Right cardiac atrium (tissue), 5 donors: Measurements from ENCODE around the gene RGS17. TPM values are rescaled to one million over a fixed set of nuclear protein-coding genes. Genes with fewer than 3 reads are reported as not detected.

ENCODE experiments used
- ATAC-seq, 2 donors: fragments of 200-7000 bp; cut with Tn5 transposase; one replicate each; pipeline versions ENCODE4 v1.8.0 to v1.9.1; 2020; ENCODE audit warnings: moderate library complexity in 2 of 2, mild to moderate bottlenecking in 1 of 2
- DNase-seq, 3 donors: peaks; one replicate each; pipeline ENCODE4 v3.0.0-alpha.2; 2020
- H3K27ac ChIP-seq: one replicate; pipeline ENCODE4 v1.5.1; 2013; ENCODE audit warnings: mild to moderate bottlenecking, low read length, control low read depth, moderate library complexity
- H3K27me3 ChIP-seq: one replicate; pipeline ENCODE4 v1.6.1; 2013; ENCODE audit not compliant: control insufficient read depth, insufficient read depth
- H3K4me1 ChIP-seq: one replicate; pipeline ENCODE4 v1.6.1; 2013; ENCODE audit warnings: low read length; ENCODE audit not compliant: control insufficient read depth, insufficient read depth
- H3K4me3 ChIP-seq: one replicate; pipeline ENCODE4 v1.5.1; 2013; ENCODE audit warnings: low read length, control low read depth
- H3K9me3 ChIP-seq: one replicate; pipeline ENCODE4 v1.6.1; 2013; ENCODE audit warnings: low read length; ENCODE audit not compliant: control insufficient read depth
- WGBS: extraction: QIAGEN DNeasy Blood & Tissue Kit; methylation state at CpG from one replicate; pipeline ENCODE4 v1.1.7; 2013; 5-methylcytosine and 5-hydroxymethylcytosine counted together
- intact Hi-C, 4 donors: fragments of 100-400 bp; cut with DNase I; formaldehyde crosslinking; loops; one replicate each; pipeline versions ENCODE4 v1.11.0 to v1.14.0; 2022 to 2023
- polyA plus RNA-seq: library from polyadenylated mRNA; stranded (reverse); fragments of 200-250 nt; gene quantifications from one replicate; pipeline ENCODE4 v1.2.3, GENCODE V29; 2013
- total RNA-seq, 4 donors: library from RNA; stranded (reverse); fragmentation: NEBNext Ultra II Directional; extraction: Animal tissue kit (Norgen Biotek cat#: 25700); gene quantifications; one replicate each; pipeline ENCODE4 v1.2.1, GENCODE V29; 2021
- donor health status: healthy with polysubstance abuse.
- donor health status: DM: no; HTN: yes; CAD: no.
- donor health status: DM: no; HTN: no; CAD: no.
- donor health status: DM: no; HTN: yes; CAD: no; lungs with severe emphysema.
- donor health status: DM: yes; HTN: yes; CAD: no.

The RGS17 gene
- total and polyA plus RNA-seq, 5 donors: 0.07 to 0.47 (median 0.25) TPM

GRCh38 chr6:153099636-153100035, 31.4 kb downstream of the RGS17 start:
- H3K9me3 ChIP-seq: no peaks in the 10 kb centered on the region
- no peak overlapping the region for H3K4me3 ChIP-seq
- no peaks in the 10 kb centered on the region for H3K27me3 ChIP-seq
- ATAC-seq (no peak), DNase-seq (no peak)
- H3K4me1 ChIP-seq: no peaks in the 10 kb centered on the region
- intact Hi-C loops: no loop called here
- no peak overlapping the region for H3K27ac ChIP-seq
- 51% methylated on average over 3 of the region's 3 CpGs for WGBS

GRCh38 chr6:153096792-153097191, 34.3 kb downstream of the RGS17 start:
- WGBS: 56% methylated on average over 1 of the region's 1 CpG
- Histone ChIP-seq H3K9me3 (no peaks in the 10 kb centered on the region), H3K4me3 (no peak overlapping the region), H3K27me3 (no peaks in the 10 kb centered on the region), H3K27ac (no peak overlapping the region), H3K4me1 (no peaks in the 10 kb centered on the region)
- intact Hi-C loops: no loop called here
- ATAC-seq: no peak
- no peak for DNase-seq

GRCh38 chr6:153096031-153096430, 35.1 kb downstream of the RGS17 start:
- 35% methylated on average over 4 of the region's 4 CpGs for WGBS
- DNase-seq (no peak), ATAC-seq (no peak)
- Histone ChIP-seq H3K4me1 (no peaks in the 10 kb centered on the region), H3K27ac (no peak overlapping the region), H3K27me3 (no peaks in the 10 kb centered on the region), H3K9me3 (no peaks in the 10 kb centered on the region), H3K4me3 (no peak overlapping the region)
- intact Hi-C loops: no loop called here

GRCh38 chr6:153092082-153093013, 38.7 kb downstream of the RGS17 start:
- Histone ChIP-seq H3K4me3 (no peak overlapping the region), H3K9me3 (no peaks in the 10 kb centered on the region), H3K27me3 (no peaks in the 10 kb centered on the region), H3K27ac (no peak overlapping the region), H3K4me1 (no peaks in the 10 kb centered on the region)
- 72% methylated on average over 9 of the region's 9 CpGs for whole genome bisulfite sequencing
- ATAC-seq (no peak), DNase-seq (no peak)
- intact Hi-C loops: no loop called here

- DNase-seq (no peak), ATAC-seq (no peak)
- Histone ChIP-seq H3K27me3 (no peaks in the 10 kb centered on the region), H3K4me3 (no peak overlapping the region), H3K27ac (no peak overlapping the region), H3K9me3 (no peaks in the 10 kb centered on the region), H3K4me1 (no peaks in the 10 kb centered on the region)
- WGBS: 60% methylated on average over 8 of the region's 8 CpGs
- intact Hi-C loops: no loop called here
These were observed 40.7 kb downstream of the RGS17 start for GRCh38 chr6:153090241-153090930.

GRCh38 chr6:153088796-153089195, 42.3 kb downstream of the RGS17 start:
- no peak overlapping the region for H3K27ac ChIP-seq
- DNase-seq (no peak), ATAC-seq (no peak)
- WGBS: 83% methylated on average over 3 of the region's 3 CpGs
- H3K27me3 ChIP-seq: no peaks in the 10 kb centered on the region
- no peak overlapping the region for H3K4me3 ChIP-seq
- H3K9me3 ChIP-seq: no peaks in the 10 kb centered on the region
- intact Hi-C loops: no loop called here
- no peaks in the 10 kb centered on the region for H3K4me1 ChIP-seq

GRCh38 chr6:153087436-153087835, 43.6 kb downstream of the RGS17 start:
- no peak overlapping the region for H3K4me3 ChIP-seq
- no peaks in the 10 kb centered on the region for H3K4me1 ChIP-seq
- intact Hi-C loops: no loop called here
- DNase-seq: no peak
- H3K9me3 ChIP-seq: no peaks in the 10 kb centered on the region
- H3K27me3 ChIP-seq: no peaks in the 10 kb centered on the region
- H3K27ac ChIP-seq: no peak overlapping the region
- ATAC-seq: no peak

GRCh38 chr6:153086225-153086990, 44.7 kb downstream of the RGS17 start:
- 87% methylated on average over 5 of the region's 5 CpGs for WGBS
- Histone ChIP-seq H3K4me3 (no peak overlapping the region), H3K27ac (no peak overlapping the region), H3K27me3 (no peaks in the 10 kb centered on the region), H3K4me1 (no peaks in the 10 kb centered on the region), H3K9me3 (no peaks in the 10 kb centered on the region)
- no peak for DNase-seq
- ATAC-seq: no peak
- intact Hi-C loops: no loop called here

GRCh38 chr6:153085239-153085638, 45.8 kb downstream of the RGS17 start:
- DNase-seq (no peak), ATAC-seq (no peak)
- Histone ChIP-seq H3K4me1 (no peaks in the 10 kb centered on the region), H3K27me3 (no peaks in the 10 kb centered on the region), H3K9me3 (no peaks in the 10 kb centered on the region), H3K4me3 (no peak overlapping the region), H3K27ac (no peak overlapping the region)
- intact Hi-C loops: no loop called here
- 47% methylated on average over 5 of the region's 5 CpGs for WGBS

GRCh38 chr6:153084393-153084792, 46.7 kb downstream of the RGS17 start:
- Histone ChIP-seq H3K27me3 (no peaks in the 10 kb centered on the region), H3K4me1 (no peaks in the 10 kb centered on the region), H3K9me3 (no peaks in the 10 kb centered on the region), H3K27ac (no peak overlapping the region), H3K4me3 (no peak overlapping the region)
- intact Hi-C loops: no loop called here
- ATAC-seq (no peak), DNase-seq (no peak)
- 66% methylated on average over 3 of the region's 3 CpGs for WGBS

- H3K27me3 ChIP-seq: no peaks in the 10 kb centered on the region
- DNase-seq (no peak), ATAC-seq (no peak)
- no peaks in the 10 kb centered on the region for H3K9me3 ChIP-seq
- no peaks in the 10 kb centered on the region for H3K4me1 ChIP-seq
- intact Hi-C loops: no loop called here
- no peak overlapping the region for H3K4me3 ChIP-seq
- H3K27ac ChIP-seq: no peak overlapping the region
These were observed 47.2 kb downstream of the RGS17 start for GRCh38 chr6:153083869-153084268.
